ENCODE measurements around the gene MPP3.
"Not testable (repeated sequence)": the region's sequence is repeated elsewhere in the genome, so short reads cannot be mapped to it uniquely, and the experiment has no call there.

MPP3 gene

DNA sequence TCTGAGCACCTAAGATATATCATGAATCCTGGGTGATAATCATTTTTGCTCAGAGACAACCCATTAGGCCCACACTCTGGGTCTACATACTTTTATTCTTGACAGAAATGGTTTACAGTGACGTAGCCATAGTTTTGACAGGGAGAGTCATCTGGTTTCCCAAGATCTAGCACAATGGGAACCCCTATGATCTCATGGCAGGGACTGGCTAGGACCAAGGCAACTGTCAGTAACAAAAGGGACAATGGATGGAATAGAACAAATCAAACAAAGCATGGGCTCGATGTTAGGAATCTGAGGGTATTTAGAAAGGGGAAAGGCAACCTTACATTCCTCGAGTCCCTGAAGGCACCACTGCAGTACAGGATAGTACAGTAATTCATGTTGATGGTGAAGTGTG is 32.2 kb downstream of the MPP3 start:
- no peak for DNase-seq

DNA sequence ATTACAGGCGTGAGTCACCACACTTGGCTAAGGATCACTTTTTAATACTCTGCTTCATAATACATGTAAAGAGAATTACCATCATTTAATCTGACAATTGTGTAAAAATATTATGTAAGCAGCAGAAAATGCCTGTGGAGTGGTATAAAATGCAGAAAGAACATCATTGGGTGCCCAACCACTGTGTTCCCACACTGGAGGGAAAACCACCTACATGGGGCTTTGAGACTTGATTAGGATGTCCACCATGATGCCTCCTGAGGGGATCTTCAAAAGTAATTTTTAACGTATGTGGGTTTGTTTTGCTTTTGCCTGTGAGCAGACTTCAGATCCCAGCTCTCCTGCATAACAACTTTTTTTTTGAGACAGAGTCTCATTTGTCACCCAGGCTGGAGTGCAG is 33.9 kb downstream of the MPP3 start:
- no peak for DNase-seq

DNA sequence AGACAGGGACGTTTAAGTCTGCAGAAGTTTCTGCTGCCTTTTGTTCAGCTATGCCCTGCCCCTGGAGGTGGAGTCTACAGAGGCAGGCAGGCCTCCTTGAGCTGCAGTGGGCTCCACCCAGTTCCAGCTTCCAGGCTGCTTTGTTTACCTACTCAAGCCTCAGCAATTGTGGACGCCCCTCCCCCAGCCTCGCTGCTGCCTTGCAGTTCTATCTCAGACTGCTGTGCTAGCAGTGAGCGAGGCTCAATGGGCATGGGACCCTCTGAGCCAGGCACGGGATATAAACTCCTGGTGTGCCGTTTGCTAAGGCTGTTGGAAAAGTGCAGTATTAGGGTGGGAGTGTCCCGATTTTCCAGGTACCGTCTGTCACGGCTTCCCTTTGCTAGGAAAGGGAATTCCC is 34.9 kb downstream of the MPP3 start:
- DNase-seq = not testable (repeated sequence)

DNA sequence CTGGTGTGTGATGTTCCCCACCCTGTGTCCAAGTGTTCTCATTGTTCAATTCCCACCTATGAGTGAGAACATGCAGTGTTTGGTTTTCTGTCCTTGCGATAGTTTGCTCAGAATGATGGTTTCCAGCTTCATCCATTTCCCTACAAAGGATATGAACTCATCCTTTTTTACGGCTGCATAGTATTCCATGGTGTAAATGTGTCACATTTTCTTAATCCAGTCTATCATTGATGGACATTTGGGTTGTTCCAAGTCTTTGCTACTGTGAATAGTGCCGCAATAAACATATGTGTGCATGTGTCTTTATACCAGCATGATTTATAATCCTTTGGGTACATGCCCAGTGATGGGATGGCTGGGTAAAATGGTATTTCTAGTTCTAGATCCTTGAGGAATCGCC is 40.3 kb downstream of the MPP3 start:
- not testable (repeated sequence) for DNase-seq

DNA sequence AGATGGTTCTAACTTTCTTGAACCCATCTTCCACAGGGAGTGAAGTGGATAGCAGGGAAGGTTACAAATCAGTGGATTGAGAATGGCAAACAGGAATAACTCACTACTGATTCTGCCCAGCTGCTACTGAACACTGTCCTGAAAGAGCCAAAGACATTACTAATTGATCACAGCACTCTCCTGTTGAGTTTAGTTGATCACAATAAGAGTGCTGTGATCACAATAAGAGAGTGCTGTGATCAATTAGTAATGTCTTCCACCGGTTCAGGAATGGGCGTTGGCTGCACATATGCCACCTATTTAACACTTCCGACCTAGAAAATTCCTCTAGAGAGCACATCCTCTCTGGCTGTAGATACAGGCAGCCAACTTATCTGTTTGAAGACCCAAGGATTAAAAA is 41.4 kb downstream of the MPP3 start:
- no peak for DNase-seq

DNA sequence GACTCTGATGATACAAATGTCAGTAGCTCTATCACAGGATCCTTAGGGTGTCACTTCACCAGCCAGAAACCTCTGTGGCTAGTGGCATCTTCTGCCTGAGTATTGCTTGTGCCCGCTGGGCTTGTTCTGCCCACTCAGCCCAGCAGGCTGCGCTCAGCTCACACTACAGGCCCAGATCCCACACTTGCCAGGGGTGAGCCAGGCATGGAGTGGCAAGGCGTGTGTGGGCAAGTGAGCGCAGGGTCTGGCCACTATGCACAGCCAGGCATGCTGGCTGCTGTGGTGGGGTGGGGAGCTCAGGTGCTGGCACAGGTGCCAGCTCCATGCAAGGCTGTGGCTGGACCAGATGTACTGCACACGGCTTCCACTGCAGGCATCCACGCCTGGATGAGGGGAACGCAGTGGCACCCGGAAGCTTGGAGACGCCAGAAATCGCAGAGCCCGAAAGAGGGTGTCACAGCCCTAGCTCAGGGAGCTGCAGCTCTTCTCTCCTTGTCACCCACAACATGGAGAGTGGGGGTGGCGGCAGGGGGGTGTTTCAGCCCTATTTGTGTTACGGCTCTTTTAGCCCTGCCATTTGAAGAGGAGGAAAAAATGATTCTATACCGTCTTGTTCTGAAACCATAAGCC is 42.5 kb downstream of the MPP3 start:
- no peak for DNase-seq

DNA sequence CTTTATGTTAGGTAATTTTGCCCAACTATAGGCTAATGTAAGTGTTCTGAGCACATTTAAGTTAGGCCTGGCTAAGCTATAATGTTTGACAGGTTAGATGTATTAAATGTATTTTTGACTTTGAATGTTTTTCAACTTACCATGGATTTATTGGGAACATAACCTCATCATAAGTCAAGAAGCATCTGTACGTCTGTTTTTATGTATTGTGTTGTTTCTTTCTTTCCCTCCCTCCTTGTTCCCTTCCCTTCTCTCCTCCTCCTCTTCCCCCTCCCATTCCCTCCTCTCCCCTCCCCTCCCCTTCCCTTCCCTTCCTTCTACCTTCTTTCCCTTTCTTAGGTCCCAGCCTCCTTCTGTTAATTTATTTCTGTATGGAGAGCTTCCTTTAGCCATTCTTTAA is 43.5 kb downstream of the MPP3 start:
- DNase-seq = no peak

DNA sequence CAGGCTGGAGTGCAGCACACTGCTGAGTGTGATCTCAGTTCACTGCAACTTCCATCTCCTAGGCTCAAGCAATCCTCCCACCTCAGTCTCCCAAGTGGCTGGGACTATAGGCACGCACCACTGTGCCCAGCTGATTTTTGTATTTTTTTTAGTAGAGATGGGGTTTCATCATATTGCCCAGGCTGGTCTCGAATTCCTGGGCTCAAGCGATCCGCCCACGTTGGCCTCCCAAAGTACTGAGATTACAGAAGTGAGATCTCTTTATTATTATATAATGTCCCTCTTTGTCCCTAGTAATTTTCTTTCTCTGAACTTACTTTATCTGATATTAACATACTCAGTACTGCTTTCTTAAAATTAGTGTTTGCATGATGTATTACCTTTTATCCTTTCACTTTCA is 44.4 kb downstream of the MPP3 start:
- no peak for DNase-seq

DNA sequence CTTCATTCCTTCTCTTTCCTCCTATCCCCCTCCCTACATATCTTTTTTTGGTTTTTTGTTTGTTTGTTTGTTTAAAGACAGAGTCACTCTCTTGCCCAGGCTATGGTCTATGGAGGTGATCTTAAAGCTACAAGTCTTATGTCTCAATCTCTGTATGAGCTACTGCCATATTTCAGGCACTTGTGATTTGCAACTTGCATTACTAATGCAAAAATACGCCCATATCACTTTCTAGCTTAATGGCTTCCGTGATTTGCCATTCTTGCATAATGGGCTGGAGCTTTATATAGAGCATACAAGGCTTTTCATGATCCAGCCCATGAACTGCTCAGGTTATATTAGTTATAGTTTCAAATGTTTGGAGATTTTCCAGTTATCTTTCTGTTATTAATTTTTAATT is 45.2 kb downstream of the MPP3 start:
- DNase-seq = no peak

DNA sequence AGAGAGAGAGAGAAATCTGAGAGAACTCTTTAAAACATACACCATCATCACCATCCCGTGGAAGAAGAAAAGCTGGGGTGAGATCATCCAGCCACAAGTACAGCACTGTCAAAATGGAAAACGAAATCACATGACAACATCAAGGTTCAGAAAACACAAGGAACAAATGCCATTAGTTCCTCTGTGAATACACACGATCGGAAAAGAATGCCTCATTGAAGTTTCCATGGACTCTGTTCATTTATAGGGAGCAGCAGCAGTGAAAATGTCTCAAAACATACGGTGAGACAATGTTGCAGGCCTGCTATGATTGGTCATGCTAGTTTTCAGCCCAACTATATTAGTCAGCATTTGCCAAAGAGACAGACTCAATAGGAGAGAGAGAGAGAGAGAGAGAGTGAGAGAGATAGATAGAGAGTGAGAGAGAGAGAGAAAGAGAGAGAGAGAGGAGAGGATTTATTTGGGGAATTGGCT is 48.3 kb downstream of the MPP3 start:
- no peak for DNase-seq

DNA sequence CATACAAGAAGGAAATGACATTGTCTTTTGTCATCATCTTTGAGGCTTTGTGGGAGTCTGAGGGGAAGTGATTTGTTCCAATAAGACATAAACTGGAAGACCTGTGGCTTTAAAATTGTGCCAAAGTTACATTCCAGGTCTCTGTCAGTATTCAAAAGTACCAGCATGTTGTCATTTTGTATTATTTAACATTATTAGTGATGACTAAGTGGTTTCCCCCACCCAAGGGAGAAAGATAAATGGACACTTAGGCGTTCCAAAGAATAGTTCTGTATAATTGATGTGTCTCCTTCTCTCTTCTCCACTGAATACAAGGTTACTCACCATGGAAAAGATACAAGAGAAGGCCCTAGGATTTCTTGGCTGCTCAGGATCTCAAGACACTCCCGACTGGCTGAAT is 48.9 kb downstream of the MPP3 start:
- no peak for DNase-seq

DNA sequence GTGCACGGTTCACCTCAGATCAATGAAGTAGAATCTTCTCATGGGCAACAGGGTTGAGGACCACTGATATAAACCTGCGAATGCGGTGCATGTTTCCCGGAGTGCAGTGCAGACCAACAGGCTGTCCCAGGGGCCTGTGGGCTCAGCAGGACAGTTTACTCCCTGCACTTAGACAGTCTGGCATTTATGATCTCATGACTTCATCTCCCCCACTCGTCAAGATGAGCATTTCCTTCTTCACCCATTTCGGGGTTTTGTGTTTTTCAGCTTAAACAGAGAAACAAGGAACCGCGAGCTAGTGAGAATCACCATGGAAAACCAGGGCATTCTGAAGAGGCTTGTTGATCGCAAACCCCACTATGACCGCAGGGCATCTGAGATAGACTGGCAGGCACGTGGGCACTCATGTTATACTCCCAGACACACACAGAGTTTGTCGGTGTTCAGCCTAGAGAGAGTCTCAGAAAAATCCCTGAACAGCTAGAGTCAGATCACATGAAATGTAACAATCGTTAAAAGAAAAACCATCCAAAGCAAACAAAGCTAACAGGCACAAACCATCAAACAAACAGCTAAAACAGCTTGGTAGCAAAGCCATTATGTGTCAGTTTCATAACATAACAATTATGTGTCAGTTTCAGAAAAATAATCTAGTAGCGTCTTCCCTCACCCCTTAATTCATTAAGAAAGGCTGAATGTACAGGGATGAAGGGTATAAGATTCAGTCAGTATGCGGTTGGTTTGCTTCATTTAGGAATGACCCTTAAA is 49.8 kb downstream of the MPP3 start:
- DNase-seq = no peak

DNA sequence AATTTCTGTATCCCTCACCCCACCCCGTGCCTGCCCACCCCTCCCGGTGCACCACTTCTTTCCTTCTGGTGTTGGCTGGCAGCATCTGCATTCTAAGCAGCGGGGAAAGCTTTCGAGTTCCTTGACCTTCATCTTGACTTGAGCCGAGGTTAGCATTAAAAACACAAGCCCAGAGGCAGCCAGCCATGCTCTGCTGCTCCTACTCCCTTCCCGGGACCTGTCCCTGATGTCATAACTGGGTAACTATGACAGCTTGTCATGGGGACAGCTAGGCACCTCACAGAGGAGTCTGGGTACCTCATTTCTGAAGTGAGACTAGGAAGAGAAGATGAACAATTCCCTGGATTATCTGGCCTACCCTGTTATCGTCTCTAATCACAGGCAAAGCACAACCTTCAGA is 52.8 kb downstream of the MPP3 start, which contains the start of gene CFAP97D1:
CFAP97D1 (plus strand) TSS at position 301 of the 400 bp plus-strand sequence; CDS start at position 329, 28 bp downstream.
- DNase-seq = no peak

DNA sequence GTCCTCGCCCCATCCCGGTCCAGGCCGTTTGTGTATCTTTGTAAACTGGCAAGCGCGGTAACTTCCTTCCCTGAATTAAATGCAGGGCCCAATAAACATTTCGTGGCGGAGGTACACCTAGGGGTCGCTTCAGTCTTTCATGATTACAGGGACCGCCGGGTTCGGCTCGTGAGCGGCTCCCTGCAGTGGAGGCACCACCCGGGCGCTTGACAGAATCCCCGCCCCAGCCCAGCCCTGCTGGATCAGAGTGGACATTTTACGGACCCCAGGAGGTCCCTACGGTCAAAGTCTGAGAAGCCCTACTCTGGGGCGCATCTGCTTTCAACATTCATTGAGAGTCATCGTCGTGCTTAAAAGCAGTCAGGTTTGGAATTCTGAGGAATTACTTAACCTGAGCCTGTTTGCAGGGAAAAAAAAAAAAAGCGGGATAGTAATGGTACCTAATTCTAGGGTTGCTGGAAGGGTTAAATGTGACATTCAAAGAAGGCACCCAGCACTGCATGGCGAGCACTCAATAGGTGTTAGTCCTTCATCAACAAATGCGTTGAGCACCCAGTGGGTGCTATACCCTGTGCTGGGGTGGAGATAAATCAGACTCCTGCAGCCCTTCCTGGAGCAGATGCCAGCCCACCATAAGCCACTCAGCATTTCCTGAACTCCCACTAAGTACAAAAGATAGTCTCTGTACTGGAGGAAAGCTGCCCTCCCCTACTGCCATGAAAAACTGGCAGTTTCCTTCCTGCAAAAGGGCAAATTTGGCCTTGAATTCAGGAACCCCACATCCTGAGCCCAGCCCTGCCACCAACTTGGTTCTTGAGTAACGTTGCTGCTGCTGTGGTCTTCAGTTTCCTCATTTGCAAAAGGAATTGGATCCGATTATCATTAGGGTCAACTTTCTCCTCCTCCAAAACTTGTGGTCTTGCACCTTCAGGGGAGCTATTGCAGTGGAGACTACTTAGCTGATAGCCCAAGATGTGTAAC is 53.5 kb downstream of the MPP3 start:
- peak; percentile 39 for DNase-seq

DNA sequence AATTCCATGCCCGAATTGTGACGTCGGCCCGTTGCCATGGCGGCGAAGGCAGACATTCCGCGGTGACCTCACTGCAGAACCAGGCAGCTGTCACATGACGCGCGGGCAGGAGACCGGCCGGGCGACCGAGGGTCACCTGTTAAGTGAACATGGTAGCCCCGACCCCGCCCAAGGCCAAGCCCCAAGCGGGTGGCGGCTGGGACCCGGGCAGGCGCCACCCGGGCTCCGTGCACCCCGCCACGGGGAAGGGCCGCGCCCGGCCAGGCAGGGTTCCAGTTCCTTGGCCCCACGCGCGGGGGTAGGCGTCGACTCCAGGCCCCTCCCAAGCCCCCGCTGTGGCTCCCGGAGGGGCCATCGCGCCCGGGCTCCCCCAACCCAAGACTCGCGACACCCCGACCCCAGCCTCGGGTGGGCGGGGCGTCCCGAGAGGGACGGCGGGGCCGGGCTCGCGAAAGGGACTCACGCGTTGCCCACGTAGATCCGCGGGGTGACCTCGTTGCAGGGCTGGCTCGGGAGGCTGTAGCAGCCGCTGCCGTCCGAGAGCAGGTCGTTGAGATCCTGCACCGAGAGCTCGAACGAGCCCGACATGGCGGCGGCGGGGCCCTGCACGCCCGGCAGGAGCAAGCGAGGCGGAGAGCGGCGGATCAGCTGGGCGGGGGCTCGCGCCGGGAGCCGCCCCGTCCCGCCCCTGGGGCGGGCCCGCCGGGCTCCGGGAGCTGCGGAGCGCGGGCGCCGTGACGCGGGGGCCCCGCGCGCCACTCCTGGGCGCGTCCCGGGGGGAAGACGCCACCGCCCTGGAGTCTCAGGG is 54.4 kb downstream of the MPP3 start, which contains the start of gene DUSP3:
DUSP3 (minus strand) TSS at position 641 of the 808 bp plus-strand sequence; CDS start at position 588, 53 bp downstream.
- DNase-seq = peak; percentile 58

DNA sequence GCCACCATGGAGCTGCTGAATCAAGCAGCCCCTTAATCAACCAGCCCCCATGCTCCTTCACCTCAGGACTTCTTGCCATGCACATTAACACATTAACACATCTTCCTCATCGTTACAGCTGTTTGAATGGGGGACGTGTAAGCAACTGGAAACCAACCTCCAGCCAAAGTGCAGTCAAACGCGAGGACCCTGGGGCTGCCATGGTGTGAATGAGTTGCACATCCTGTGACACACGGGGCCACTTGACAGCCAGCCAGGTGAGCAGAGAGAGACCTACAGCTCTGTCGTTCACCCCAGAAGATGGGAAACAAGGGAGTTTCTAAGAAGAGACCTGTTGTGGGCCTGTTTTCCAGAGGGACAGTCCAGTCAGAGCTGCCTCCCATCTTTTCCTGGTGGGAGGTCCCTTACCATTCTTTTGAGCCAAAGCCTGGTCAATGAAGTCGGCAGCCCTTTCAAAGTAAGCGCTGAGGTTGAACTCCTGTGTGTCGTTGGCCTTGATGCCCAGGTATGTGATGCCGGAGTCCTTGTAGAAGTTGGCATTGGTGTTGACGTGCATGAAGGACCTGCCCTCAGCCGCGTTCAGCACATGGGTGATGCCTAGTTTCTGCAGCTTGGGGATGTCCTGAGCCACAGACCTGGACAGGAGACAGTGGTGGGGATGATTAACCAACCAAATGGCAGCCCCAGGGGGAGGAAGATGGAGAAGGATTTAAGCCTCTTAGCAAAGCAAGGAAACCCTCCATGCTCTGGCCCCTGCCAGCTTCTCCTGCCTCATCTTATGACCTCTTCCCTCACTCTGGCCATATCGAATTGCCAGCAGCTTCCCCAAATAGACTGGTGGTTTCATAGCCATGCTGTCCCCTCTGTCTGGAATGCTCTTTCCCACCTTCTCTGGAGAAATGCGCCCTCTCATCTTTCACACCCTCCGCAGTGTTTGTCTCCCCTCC is 58.4 kb downstream of the MPP3 start:
- no peak for DNase-seq

DNA sequence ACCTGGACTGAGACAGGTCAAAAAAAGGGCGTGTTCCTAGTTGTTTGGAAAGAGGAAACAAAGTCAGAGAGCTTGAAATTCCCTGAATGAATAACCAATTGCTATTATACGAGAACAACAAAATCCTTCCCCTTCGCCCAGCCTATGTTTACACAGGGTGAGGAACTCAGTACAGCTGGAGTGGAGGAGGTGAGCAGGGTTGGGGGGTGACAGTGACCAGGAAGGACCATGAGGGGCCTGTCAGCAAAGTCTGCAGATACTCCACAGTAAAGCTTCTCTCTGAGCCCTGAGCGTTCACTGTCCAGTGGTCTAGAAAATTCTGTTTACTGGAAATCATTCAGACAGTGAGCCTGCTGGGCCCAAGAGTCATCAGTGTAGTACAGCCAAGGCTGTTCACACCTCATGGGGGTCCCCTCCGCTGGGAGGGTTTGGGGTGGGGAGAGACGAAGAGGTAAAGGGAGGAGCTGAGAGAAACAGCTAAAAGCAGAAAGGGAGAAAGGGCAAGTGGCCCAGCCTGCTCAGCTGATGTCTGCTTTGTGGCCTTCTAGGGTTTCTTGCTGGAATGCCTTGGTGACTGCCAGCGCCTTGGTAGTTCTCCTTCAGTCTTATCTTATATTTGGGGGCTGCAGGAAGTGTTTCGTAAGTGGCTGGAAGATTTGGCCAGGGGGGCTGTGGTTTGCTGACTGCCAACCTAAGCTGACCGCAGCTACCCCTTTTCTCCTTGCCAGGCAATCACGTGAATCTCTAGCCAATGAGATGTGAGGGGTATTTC is 59.9 kb downstream of the MPP3 start:
- DNase-seq = no peak

DNA sequence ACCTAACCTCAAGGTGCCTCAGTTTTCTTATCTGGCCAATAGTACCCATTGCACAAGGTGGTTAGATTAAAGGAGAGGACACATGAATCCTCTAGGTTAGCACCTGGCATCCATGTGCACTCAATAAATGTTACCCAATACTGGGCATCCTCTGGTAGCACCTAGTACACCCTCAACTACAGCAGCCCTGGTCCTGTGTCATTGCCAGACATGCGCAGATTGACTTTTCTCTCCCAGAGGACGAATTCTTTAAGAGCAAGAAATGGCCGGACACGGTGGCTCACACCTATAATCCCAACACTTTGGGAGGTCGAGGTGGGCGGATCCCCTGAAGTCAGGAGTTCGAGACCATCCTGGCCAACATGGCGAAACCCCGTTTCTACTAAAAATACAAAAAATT is 61.5 kb downstream of the MPP3 start:
- DNase-seq = no peak

DNA sequence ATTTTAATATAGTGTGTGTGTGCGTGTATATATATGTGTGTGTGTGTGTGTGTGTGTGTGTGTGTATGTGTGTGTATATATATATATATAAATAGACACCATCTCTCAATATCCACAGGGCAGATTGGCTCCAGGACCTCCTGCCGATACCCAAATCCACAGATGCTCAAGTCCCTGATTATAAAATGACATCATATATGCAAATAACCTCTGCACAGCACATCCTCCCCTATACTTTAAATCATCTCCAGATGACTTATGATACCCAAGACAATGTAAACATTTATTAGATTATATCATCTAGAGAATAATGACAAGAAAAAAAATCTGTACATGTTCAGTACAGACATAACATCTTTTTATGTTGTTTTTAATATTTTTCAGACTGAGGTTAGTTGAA is 62.0 kb downstream of the MPP3 start:
- no peak for DNase-seq

DNA sequence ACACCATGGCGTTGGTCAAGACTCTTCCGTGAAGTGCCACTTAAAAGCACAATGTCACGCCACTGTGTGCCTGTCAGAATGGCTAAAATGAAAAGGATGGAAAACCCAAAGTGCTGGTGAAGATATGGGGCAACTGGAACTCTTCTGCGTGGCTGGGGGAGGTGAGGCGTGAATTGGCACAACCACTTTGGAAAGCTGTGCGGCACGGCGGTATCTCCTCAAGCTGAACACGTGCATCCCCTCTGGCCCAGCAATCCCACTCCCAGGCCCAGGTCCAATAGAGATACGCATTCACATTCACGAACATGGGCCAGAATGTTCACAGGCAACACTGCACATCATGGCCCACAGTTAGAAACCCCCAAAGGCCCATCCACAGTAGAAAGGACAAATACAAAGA is 63.1 kb downstream of the MPP3 start:
- DNase-seq = no peak

All from stimulated activated naive CD4-positive, alpha-beta T cell treated with Interleukin-2 at 50 U/mL for 16 hours (primary cell).